ENCODE measurements around the gene NLRC5. TPM values are rescaled to one million over a fixed set of nuclear protein-coding genes. Genes with fewer than 3 reads are reported as not detected.

NLRC5 gene
- total RNA-seq, 1 experiment from 2014 or later, result 2.4 TPM

DNA sequence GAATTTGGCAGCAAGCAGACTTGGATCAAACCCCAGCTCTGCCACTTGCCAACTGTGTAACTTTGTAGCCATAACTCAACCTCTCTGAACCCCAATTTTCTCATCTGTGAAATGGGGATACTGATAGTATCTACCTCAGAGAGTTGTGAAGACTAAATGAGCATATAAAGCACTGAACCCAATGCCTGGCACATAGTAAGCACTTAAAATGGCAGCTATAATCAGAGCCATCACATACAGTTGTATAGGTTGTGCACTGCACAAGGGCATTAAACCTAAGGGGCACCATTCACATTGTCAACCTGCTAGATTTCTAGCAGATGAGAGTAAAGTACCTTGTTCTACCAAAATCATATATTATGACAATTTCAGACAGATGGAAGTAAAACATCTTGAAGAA lies 92.4 kb downstream of the NLRC5 start:
- Histone ChIP-seq H3T11ph (ENCODE audit: low read length) (no peak overlapping the region), H3K14ac (ENCODE audit: insufficient read depth, low read length) (no peak overlapping the region; the same call in 1 of the 2 replicates), H3K9me3 (ENCODE audit: control insufficient read depth, low read depth, low read length) (no peaks in the 10 kb centered on the region), H3K4me2 (ENCODE audit: insufficient read depth, insufficient read length, low read length) (no peak overlapping the region), H2BK15ac (ENCODE audit: low read depth, low read length) (no peak overlapping the region), H4K91ac (ENCODE audit: insufficient read length, low read depth, low read length) (no peak overlapping the region), H2BK5ac (ENCODE audit: insufficient read length, low read length) (no peak overlapping the region), H3K18ac (ENCODE audit: insufficient read length, low read depth, low read length) (no peak overlapping the region), H2BK120ac (ENCODE audit: low read depth, low read length, poor library complexity, severe bottlenecking) (no peak overlapping the region), H4K5ac (ENCODE audit: insufficient read length, low read depth, low read length) (no peak overlapping the region), H3K56ac (ENCODE audit: insufficient read length, low read depth, low read length) (no peak overlapping the region), H3K4ac (ENCODE audit: low read depth, low read length) (no peak overlapping the region), H3K27ac (ENCODE audit: insufficient read length, low read depth, low read length) (no peak overlapping the region), H3K79me2 (ENCODE audit: insufficient read depth, low read length) (no peaks in the 10 kb centered on the region), H2BK12ac (ENCODE audit: insufficient read length, low read depth, low read length) (no peak overlapping the region), H2AFZ (ENCODE audit: low read length) (no peak overlapping the region), H3K4me1 (ENCODE audit: insufficient read depth, low read length) (no peaks in the 10 kb centered on the region; the same call in 1 of the 2 replicates), H4K8ac (replicated peaks; ENCODE audit: insufficient read length, low read depth, low read length) (no peak overlapping the region), H3K23ac (ENCODE audit: insufficient read length, low read depth, low read length) (no peak overlapping the region), H4K20me1 (ENCODE audit: control insufficient read depth, insufficient read depth, insufficient read length) (no peaks in the 10 kb centered on the region), H3K9ac (ENCODE audit: extremely low read depth, insufficient read length, low read length) (no peak overlapping the region), H2BK20ac (ENCODE audit: low read depth, low read length, poor library complexity, severe bottlenecking) (no peak overlapping the region), H3K23me2 (ENCODE audit: insufficient read length, low read depth, low read length, poor library complexity, severe bottlenecking) (no peaks in the 10 kb centered on the region), H2AK5ac (ENCODE audit: insufficient read length, low read length) (no peak overlapping the region), H3K27me3 (ENCODE audit: insufficient read depth, low read length) (no peaks in the 10 kb centered on the region), H3K79me1 (ENCODE audit: insufficient read depth, low read depth, low read length, poor library complexity, severe bottlenecking) (no peaks in the 10 kb centered on the region)
- Mint-ChIP-seq H3K27me3 (ENCODE audit: low read depth) (peaks cover 1% of the 10 kb centered on the region; the same call in 1 of the 2 replicates), H3K36me3 (ENCODE audit: insufficient read depth in 1 of 3, low read depth in 3 of 3) (no peaks in the 10 kb centered on the region), H3K9me3 (0 out of 5 replicates have a peak, but pooled peaks cover 0 to 1% of the 10 kb centered on the region in 2 experiments), H3K27ac (no peak overlapping the region), H3K4me3 (no peak overlapping the region), H3K4me1 (peaks cover 12 to 13% of the 10 kb centered on the region in 2 experiments)
- no peak for TF ChIP-seq CTCF (conservative IDR thresholded peaks at IDR 0.05)
- no peak for DNase-seq

All from H9 (cell line).